WTC11 (cell line): Measurements from ENCODE around the gene CEP57. TPM values are rescaled to one million over a fixed set of nuclear protein-coding genes. Genes with fewer than 3 reads are reported as not detected.

Experiments used
- ATAC-seq: fragments of 200-7000 bp; cut with Tn5 transposase; 2 replicates; pipeline ENCODE4 v1.10.0; 2021; ENCODE audit warnings: mild to moderate bottlenecking, moderate library complexity
- CTCF ChIA-PET: fragments of 300-600 bp; sonication (Branson Sonifier 250); formaldehyde crosslinking; loops from one replicate; lab custom pipeline; 2021; ENCODE audit warnings: antibody characterized with exemption; lab: Charles Lee
- POLR2A ChIA-PET: fragments of 350-600 bp; sonication (Branson Sonifier 250); formaldehyde crosslinking; loops from one replicate; lab custom pipeline; 2021; ENCODE audit warnings: antibody characterized with exemption; lab: Charles Lee
- DNase-seq: peaks from one replicate; pipeline ENCODE4 v3.0.0; 2021; ENCODE audit warnings: low spot score
- H3K27ac Mint-ChIP-seq: 2 replicates; pipeline ENCODE4 v1.8.0; 2021; ENCODE audit warnings: mixed read lengths
- H3K27me3 Mint-ChIP-seq: 2 replicates; pipeline ENCODE4 v1.8.0; 2021; ENCODE audit warnings: low read depth, mild to moderate bottlenecking, moderate library complexity, mixed read lengths
- H3K36me3 Mint-ChIP-seq: 2 replicates; pipeline ENCODE4 v1.8.0; 2021; ENCODE audit warnings: mixed read lengths
- H3K4me1 Mint-ChIP-seq: 2 replicates; pipeline ENCODE4 v1.8.0; 2022; ENCODE audit warnings: mixed read lengths
- H3K4me3 Mint-ChIP-seq: 2 replicates; pipeline ENCODE4 v1.8.0; 2021; ENCODE audit warnings: mild to moderate bottlenecking, moderate library complexity, mixed read lengths
- H3K9me3 Mint-ChIP-seq: 2 replicates; pipeline ENCODE4 v1.8.0; 2021; ENCODE audit warnings: mixed read lengths
- CBFB ChIP-seq: sonication (generic); formaldehyde crosslinking; IDR thresholded peaks from 2 replicates; pipeline ENCODE4 v1.8.1; 2022; ENCODE audit warnings: mild to moderate bottlenecking, low read depth, missing genetic modification reagents
- CREB1 ChIP-seq: sonication (generic); formaldehyde crosslinking; IDR thresholded peaks from 2 replicates; pipeline ENCODE4 v1.8.0; 2023; ENCODE audit warnings: mild to moderate bottlenecking, missing genetic modification reagents
- ETV6 ChIP-seq: sonication (generic); formaldehyde crosslinking; IDR thresholded peaks from 2 replicates; pipeline ENCODE4 v1.8.1; 2022; ENCODE audit warnings: mild to moderate bottlenecking, missing genetic modification reagents
- FOXJ3 ChIP-seq: sonication (generic); formaldehyde crosslinking; IDR thresholded peaks from 2 replicates; pipeline ENCODE4 v1.9.0; 2021; ENCODE audit warnings: missing genetic modification reagents, mild to moderate bottlenecking, borderline replicate concordance
- FOXP1 ChIP-seq: sonication (generic); formaldehyde crosslinking; IDR thresholded peaks from 2 replicates; pipeline ENCODE4 v1.8.0; 2022; ENCODE audit warnings: missing genetic modification reagents, mild to moderate bottlenecking, moderate library complexity, borderline replicate concordance
- HMGA2 ChIP-seq: fragments of 250-450 bp; sonication (Bioruptor Pico); IDR thresholded peaks from 2 replicates; pipeline ENCODE4 v1.4.0; 2021; ENCODE audit warnings: mild to moderate bottlenecking, moderate library complexity
- MAX ChIP-seq: sonication (generic); formaldehyde crosslinking; IDR thresholded peaks from 2 replicates; pipeline ENCODE4 v1.8.0; 2022; ENCODE audit warnings: mild to moderate bottlenecking, missing genetic modification reagents
- NFATC4 ChIP-seq: fragments of 250-450 bp; sonication (Bioruptor Pico); IDR thresholded peaks from 2 replicates; pipeline ENCODE4 v1.9.0; 2021; ENCODE audit warnings: mild to moderate bottlenecking
- PRDM15 ChIP-seq: sonication (generic); formaldehyde crosslinking; IDR thresholded peaks from 2 replicates; pipeline ENCODE4 v1.8.0; 2022; ENCODE audit warnings: missing genetic modification reagents
- TEAD1 ChIP-seq: sonication (generic); formaldehyde crosslinking; IDR thresholded peaks from 2 replicates; pipeline ENCODE4 v1.8.0; 2022; ENCODE audit warnings: mild to moderate bottlenecking, missing genetic modification reagents
- USF2 ChIP-seq: sonication (generic); formaldehyde crosslinking; IDR thresholded peaks from 2 replicates; pipeline ENCODE4 v1.8.1; 2023; ENCODE audit warnings: mild to moderate bottlenecking, missing genetic modification reagents, moderate library complexity
- ZNF317 ChIP-seq: sonication (generic); formaldehyde crosslinking; IDR thresholded peaks from 2 replicates; pipeline ENCODE4 v1.8.1; 2023; ENCODE audit warnings: low read depth, mild to moderate bottlenecking, moderate library complexity, missing genetic modification reagents, borderline replicate concordance
- ZNF423 ChIP-seq: fragments of 250-450 bp; sonication (Bioruptor Pico); IDR thresholded peaks from 2 replicates; pipeline ENCODE4 v2.1.2; 2022; ENCODE audit warnings: mild to moderate bottlenecking, moderate library complexity
- total RNA-seq: library from RNA; stranded (reverse); gene quantifications from 3 replicates; pipeline ENCODE4 v1.2.3, GENCODE V29; 2021
- TF ChIP-seq, protein P1 (sequence below): sonication (generic); formaldehyde crosslinking; IDR thresholded peaks from 2 replicates; pipeline ENCODE4 v1.8.0; 2023; ENCODE audit warnings: missing genetic modification reagents, mild to moderate bottlenecking, borderline replicate concordance
- TF ChIP-seq, protein P2 (sequence below): sonication (generic); formaldehyde crosslinking; IDR thresholded peaks from 2 replicates; pipeline ENCODE4 v1.8.1; 2023; ENCODE audit warnings: mild to moderate bottlenecking, moderate library complexity, missing genetic modification reagents
- TF ChIP-seq, protein P3 (sequence below): fragments of 250-450 bp; sonication (Bioruptor Pico); IDR thresholded peaks from 2 replicates; pipeline ENCODE4 v1.9.0; 2021; ENCODE audit warnings: mild to moderate bottlenecking, borderline replicate concordance

Gene CEP57
- total RNA-seq, 1 experiment from 2014 or later, result 70.7 TPM

DNA sequence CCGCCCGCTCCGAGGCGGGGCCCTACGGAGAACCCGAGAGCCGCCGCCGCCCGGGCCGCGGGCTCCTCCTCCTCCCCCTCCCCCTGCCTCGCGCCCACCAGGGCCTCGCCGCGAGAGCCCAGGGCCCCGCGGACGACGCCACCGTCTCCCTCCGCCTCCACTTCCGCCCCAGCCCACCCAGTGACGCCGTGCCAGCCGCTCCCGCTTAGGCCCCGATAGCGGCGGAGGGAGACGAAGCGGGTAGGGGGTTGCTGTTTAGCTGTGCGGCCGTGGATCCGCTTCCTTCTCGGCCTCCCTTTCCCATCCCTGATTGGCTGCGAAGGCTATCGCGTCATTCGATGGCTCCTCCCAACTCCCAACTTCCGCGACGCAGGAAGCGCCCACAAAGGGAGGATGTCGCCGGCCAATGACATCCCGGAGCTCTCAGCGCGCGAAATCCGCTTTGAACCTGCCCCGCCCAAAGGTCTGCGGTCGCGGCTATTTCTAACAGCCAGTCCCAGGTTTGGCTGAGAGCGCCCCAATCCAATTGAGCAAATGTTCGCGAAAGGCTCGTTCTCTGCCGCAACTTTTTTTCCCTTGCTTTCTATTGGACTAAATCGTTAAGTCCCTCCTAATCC is 684 bp upstream of the CEP57 start, which contains the start of gene FAM76B (continued):
- TF ChIP-seq, protein P1, sequence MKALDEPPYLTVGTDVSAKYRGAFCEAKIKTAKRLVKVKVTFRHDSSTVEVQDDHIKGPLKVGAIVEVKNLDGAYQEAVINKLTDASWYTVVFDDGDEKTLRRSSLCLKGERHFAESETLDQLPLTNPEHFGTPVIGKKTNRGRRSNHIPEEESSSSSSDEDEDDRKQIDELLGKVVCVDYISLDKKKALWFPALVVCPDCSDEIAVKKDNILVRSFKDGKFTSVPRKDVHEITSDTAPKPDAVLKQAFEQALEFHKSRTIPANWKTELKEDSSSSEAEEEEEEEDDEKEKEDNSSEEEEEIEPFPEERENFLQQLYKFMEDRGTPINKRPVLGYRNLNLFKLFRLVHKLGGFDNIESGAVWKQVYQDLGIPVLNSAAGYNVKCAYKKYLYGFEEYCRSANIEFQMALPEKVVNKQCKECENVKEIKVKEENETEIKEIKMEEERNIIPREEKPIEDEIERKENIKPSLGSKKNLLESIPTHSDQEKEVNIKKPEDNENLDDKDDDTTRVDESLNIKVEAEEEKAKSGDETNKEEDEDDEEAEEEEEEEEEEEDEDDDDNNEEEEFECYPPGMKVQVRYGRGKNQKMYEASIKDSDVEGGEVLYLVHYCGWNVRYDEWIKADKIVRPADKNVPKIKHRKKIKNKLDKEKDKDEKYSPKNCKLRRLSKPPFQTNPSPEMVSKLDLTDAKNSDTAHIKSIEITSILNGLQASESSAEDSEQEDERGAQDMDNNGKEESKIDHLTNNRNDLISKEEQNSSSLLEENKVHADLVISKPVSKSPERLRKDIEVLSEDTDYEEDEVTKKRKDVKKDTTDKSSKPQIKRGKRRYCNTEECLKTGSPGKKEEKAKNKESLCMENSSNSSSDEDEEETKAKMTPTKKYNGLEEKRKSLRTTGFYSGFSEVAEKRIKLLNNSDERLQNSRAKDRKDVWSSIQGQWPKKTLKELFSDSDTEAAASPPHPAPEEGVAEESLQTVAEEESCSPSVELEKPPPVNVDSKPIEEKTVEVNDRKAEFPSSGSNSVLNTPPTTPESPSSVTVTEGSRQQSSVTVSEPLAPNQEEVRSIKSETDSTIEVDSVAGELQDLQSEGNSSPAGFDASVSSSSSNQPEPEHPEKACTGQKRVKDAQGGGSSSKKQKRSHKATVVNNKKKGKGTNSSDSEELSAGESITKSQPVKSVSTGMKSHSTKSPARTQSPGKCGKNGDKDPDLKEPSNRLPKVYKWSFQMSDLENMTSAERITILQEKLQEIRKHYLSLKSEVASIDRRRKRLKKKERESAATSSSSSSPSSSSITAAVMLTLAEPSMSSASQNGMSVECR (CRISPR knock-in tag), result peak; percentile 40; the same call in 1 of the 2 replicates
- TF ChIP-seq ZNF423 (CRISPR knock-in tag) (peak; percentile 82), CBFB (CRISPR knock-in tag) (peak; percentile 66; the same call in 1 of the 2 replicates), HMGA2 (CRISPR knock-in tag) (no peak), FOXP1 (CRISPR knock-in tag) (peak; percentile 76; the same call in 1 of the 2 replicates), CREB1 (CRISPR knock-in tag) (peak; percentile 74; the same call in 1 of the 2 replicates), MAX (peak; percentile 76; the same call in 1 of the 2 replicates), NFATC4 (CRISPR knock-in tag) (0 out of 2 replicates have a peak, but pooled peaks have one; percentile 33), TEAD1 (CRISPR knock-in tag) (peak; percentile 49; the same call in 1 of the 2 replicates)
- TF ChIP-seq, protein P2, sequence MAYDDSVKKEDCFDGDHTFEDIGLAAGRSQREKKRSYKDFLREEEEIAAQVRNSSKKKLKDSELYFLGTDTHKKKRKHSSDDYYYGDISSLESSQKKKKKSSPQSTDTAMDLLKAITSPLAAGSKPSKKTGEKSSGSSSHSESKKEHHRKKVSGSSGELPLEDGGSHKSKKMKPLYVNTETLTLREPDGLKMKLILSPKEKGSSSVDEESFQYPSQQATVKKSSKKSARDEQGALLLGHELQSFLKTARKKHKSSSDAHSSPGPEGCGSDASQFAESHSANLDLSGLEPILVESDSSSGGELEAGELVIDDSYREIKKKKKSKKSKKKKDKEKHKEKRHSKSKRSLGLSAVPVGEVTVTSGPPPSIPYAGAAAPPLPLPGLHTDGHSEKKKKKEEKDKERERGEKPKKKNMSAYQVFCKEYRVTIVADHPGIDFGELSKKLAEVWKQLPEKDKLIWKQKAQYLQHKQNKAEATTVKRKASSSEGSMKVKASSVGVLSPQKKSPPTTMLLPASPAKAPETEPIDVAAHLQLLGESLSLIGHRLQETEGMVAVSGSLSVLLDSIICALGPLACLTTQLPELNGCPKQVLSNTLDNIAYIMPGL (CRISPR knock-in tag), result peak; percentile 62; the same call in 1 of the 2 replicates
- TF ChIP-seq, protein P3, sequence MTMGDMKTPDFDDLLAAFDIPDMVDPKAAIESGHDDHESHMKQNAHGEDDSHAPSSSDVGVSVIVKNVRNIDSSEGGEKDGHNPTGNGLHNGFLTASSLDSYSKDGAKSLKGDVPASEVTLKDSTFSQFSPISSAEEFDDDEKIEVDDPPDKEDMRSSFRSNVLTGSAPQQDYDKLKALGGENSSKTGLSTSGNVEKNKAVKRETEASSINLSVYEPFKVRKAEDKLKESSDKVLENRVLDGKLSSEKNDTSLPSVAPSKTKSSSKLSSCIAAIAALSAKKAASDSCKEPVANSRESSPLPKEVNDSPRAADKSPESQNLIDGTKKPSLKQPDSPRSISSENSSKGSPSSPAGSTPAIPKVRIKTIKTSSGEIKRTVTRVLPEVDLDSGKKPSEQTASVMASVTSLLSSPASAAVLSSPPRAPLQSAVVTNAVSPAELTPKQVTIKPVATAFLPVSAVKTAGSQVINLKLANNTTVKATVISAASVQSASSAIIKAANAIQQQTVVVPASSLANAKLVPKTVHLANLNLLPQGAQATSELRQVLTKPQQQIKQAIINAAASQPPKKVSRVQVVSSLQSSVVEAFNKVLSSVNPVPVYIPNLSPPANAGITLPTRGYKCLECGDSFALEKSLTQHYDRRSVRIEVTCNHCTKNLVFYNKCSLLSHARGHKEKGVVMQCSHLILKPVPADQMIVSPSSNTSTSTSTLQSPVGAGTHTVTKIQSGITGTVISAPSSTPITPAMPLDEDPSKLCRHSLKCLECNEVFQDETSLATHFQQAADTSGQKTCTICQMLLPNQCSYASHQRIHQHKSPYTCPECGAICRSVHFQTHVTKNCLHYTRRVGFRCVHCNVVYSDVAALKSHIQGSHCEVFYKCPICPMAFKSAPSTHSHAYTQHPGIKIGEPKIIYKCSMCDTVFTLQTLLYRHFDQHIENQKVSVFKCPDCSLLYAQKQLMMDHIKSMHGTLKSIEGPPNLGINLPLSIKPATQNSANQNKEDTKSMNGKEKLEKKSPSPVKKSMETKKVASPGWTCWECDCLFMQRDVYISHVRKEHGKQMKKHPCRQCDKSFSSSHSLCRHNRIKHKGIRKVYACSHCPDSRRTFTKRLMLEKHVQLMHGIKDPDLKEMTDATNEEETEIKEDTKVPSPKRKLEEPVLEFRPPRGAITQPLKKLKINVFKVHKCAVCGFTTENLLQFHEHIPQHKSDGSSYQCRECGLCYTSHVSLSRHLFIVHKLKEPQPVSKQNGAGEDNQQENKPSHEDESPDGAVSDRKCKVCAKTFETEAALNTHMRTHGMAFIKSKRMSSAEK (CRISPR knock-in tag), result no peak

DNA sequence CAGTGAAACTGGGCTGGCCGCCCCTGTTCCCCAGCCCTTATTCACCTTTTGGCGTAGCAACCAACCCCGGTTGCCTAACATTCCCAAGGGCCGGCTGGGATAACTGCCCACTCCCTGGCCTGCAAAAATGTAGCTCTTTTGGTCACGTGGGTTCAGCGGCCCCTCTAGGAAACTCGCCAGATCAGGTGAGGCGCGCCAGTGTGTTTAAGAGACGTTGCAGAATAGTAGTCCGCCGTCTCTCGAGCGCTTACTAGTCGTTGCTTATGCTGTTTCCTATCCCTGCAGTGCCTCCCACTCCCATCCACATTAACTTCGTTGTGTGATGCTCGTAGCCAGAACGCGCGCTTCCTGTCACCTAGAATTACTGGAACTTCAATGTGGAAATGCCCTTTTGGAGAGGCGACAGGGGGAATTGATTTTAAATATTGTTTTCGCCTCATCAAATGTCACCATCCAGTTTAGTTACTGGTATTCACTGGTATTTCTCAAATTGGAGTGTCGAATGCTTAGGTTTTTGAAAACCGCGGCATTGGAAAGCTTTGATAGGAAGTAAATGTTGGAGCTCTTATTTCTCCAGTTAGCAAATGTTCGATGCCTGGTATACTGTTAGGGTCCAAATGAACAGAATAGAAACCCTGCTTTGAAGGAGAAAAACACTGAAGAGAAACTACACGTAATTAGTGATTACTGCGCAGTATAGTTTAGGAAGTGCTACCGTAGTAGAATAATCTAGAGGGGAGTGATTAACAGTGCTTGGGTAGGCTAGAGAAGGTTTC is 823 bp downstream of the CEP57 start:
- Mint-ChIP-seq H3K27ac (peak overlapping the region; percentile 100), H3K4me1 (peaks cover 34% of the 10 kb centered on the region), H3K9me3 (no peaks in the 10 kb centered on the region), H3K27me3 (no peaks in the 10 kb centered on the region), H3K4me3 (peak overlapping the region; percentile 99), H3K36me3 (peaks cover 16% of the 10 kb centered on the region)
- CTCF ChIA-PET, result interaction anchor here (0.8 to 1.8 kb wide), 4 partner anchors 45 to 722 kb away, joined by 5 read pairs; no protein-coding TSS in a partner anchor
- peak; percentile 54 for DNase-seq
- ATAC-seq, result peak; percentile 0
- POLR2A ChIA-PET, result interaction anchor here (0.7 to 3.7 kb wide), 3 partner anchors 552 to 599 kb away, joined by 4 to 25 read pairs (median 8); partner anchors contain the start of genes CCDC82, JRKL, MAML2 and SESN3
- TF ChIP-seq ETV6, result no peak
- TF ChIP-seq ZNF317, result peak; percentile 73
- 0 out of 2 replicates have a peak, but pooled peaks have one; percentile 25 for TF ChIP-seq TEAD1 (CRISPR knock-in tag)
- TF ChIP-seq MAX, result 0 out of 2 replicates have a peak, but pooled peaks have one; percentile 28
- no peak for TF ChIP-seq PRDM15 (CRISPR knock-in tag)
- no peak for TF ChIP-seq FOXJ3
- peak; percentile 89 for TF ChIP-seq USF2
